Effector memory CD4-positive, alpha-beta T cell (primary cell): ENCODE data around the gene PRRT1B.

Source experiments
- DNase-seq, 3 donors: peaks; one replicate each; pipeline ENCODE4 v3.0.0-alpha.2; 2020
- H3K27ac ChIP-seq: 2 replicates; pipeline ENCODE4 v1.7.0; 2013; ENCODE audit warnings: mild to moderate bottlenecking, low read length, moderate library complexity; ENCODE audit not compliant: insufficient read depth, poor library complexity, severe bottlenecking
- H3K27me3 ChIP-seq: replicated peaks from 2 replicates; pipeline ENCODE4 v1.7.0; 2013; ENCODE audit warnings: mild to moderate bottlenecking, low read length; ENCODE audit not compliant: insufficient read depth, control insufficient read depth, poor library complexity, severe bottlenecking
- H3K36me3 ChIP-seq: 2 replicates; pipeline ENCODE4 v1.7.0; 2013; ENCODE audit warnings: mild to moderate bottlenecking, low read length, moderate library complexity; ENCODE audit not compliant: control insufficient read depth, insufficient read depth
- H3K4me1 ChIP-seq: 2 replicates; pipeline ENCODE4 v1.7.0; 2013; ENCODE audit warnings: low read length, mild to moderate bottlenecking; ENCODE audit not compliant: control insufficient read depth, insufficient read depth, poor library complexity, severe bottlenecking
- H3K4me3 ChIP-seq: 2 replicates; pipeline ENCODE4 v1.7.0; 2013; ENCODE audit warnings: low read length, low read depth, mild to moderate bottlenecking; ENCODE audit not compliant: insufficient read depth, poor library complexity, severe bottlenecking
- H3K9me3 ChIP-seq: 2 replicates; pipeline ENCODE4 v1.7.0; 2013; ENCODE audit warnings: mild to moderate bottlenecking, low read length, moderate library complexity; ENCODE audit not compliant: control insufficient read depth

Gene PRRT1B

GRCh38 chr9:131597246-131597645 lies 51.9 kb downstream of the PRRT1B start:
- peaks cover 62% of the 10 kb centered on the region for H3K36me3 ChIP-seq

DNA sequence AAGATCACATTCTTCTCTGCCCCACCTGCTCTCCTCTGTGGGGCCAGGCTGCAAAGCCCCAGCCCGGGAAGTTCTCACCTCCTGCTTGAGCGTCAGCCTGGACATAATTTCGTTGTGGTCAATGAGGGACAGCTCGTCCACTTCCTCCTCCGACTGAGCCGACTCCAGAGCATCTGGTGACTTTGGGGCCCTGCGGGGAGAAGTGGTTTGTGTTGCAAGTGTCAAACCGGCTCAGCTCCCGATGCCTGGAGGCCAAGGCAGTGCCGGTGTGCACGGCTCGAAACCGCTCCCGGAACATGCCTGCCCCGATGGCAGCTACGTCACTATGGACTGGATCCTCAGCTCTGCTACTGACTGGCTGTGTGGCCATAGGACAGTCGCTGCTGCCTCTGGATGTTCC lies 52.8 kb downstream of the PRRT1B start:
- peaks cover 70% of the 10 kb centered on the region for H3K36me3 ChIP-seq
- no peaks in the 10 kb centered on the region for H3K9me3 ChIP-seq
- DNase-seq = no peak
- no peaks in the 10 kb centered on the region for H3K27me3 ChIP-seq
- no peaks in the 10 kb centered on the region for H3K4me1 ChIP-seq
- no peak overlapping the region for H3K27ac ChIP-seq
- no peak overlapping the region for H3K4me3 ChIP-seq

More at GRCh38 chr9:131597246-131597645, 51.9 kb downstream of the PRRT1B start:
- H3K27me3 ChIP-seq = no peaks in the 10 kb centered on the region
- H3K4me3 ChIP-seq = no peak overlapping the region
- H3K9me3 ChIP-seq = no peaks in the 10 kb centered on the region
- DNase-seq = no peak
- H3K27ac ChIP-seq = no peak overlapping the region
- H3K4me1 ChIP-seq = no peaks in the 10 kb centered on the region

DNA sequence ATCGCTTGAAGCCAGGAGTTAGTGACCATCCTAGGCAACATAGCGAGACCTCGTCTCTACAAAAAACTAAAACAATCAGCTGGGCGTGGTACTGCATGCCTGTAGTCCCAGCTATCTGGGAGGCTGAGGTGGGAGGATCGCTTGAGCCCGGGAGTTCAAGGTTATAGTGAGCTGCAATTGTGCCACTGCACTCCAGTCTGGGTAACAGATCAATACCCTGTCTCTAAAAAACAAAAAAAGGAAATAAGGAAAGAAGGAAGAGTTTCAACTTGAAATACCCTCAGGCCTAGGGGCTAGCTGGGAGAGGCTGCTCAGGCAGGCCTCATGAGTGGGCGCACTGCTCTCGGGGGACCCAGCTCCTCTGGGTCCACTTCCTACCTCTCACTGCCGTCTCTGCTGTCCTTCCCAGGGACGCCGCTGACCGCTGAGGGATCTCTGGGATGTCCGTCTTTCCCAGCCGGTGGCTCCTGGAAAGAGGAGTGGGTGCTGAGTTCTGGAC lies 56.4 kb downstream of the PRRT1B start:
- H3K27me3 ChIP-seq = no peaks in the 10 kb centered on the region
- peaks cover 72% of the 10 kb centered on the region for H3K36me3 ChIP-seq
- no peak overlapping the region for H3K4me3 ChIP-seq
- no peaks in the 10 kb centered on the region for H3K4me1 ChIP-seq
- peak overlapping the region; percentile 6 for H3K27ac ChIP-seq
- no peaks in the 10 kb centered on the region for H3K9me3 ChIP-seq
- no peak for DNase-seq

GRCh38 chr9:131603199-131603598 lies 57.9 kb downstream of the PRRT1B start:
- Histone ChIP-seq H3K9me3 (no peaks in the 10 kb centered on the region), H3K4me1 (no peaks in the 10 kb centered on the region), H3K27me3 (no peaks in the 10 kb centered on the region), H3K36me3 (peaks cover 69% of the 10 kb centered on the region), H3K27ac (no peak overlapping the region), H3K4me3 (no peak overlapping the region)
- DNase-seq = no peak

DNA sequence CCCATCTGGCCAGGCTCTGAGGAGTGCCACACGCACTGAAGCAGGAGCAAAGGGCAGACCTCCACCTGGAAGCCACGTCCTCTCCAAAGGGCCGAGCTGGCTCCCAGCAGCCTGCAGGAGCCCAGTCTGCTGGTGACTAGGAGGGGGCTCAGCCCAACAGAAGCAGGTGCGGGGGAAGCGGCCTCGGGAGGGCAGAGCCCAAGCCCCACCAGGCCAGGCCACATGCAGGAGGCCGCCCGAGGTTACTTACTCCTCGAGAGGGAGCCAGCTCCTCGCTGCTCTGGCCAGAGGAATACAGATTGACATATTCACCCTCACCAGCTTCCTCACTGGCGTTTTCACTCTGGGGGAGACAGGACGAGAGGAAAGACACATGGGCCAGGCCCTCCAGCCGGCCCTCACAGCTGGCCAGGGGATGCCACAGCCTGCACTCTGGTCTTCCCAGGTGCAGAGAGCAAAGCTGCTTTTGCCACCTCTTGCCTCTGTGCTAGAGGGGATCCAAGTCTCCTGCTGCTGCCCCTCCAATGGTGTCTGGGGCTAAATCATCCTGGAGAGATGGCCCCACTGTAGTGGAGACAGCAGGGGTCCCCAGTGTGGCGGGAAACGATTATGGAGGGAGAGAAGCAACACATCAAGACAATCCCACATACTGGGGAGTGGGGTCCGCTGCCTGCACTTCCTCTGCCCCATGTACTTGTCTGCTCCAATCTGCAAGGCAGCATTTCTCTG lies 58.6 kb downstream of the PRRT1B start:
- H3K27ac ChIP-seq = peak overlapping the region; percentile 4
- no peak for DNase-seq
- H3K27me3 ChIP-seq = no peaks in the 10 kb centered on the region
- peaks cover 67% of the 10 kb centered on the region for H3K36me3 ChIP-seq
- no peak overlapping the region for H3K4me3 ChIP-seq
- no peaks in the 10 kb centered on the region for H3K4me1 ChIP-seq
- no peaks in the 10 kb centered on the region for H3K9me3 ChIP-seq

- Histone ChIP-seq H3K4me1 (no peaks in the 10 kb centered on the region), H3K27me3 (no peaks in the 10 kb centered on the region), H3K9me3 (no peaks in the 10 kb centered on the region), H3K4me3 (no peak overlapping the region), H3K36me3 (peaks cover 80% of the 10 kb centered on the region), H3K27ac (no peak overlapping the region)
- no peak for DNase-seq
These were observed 60.7 kb downstream of the PRRT1B start for GRCh38 chr9:131605770-131606590.

DNA sequence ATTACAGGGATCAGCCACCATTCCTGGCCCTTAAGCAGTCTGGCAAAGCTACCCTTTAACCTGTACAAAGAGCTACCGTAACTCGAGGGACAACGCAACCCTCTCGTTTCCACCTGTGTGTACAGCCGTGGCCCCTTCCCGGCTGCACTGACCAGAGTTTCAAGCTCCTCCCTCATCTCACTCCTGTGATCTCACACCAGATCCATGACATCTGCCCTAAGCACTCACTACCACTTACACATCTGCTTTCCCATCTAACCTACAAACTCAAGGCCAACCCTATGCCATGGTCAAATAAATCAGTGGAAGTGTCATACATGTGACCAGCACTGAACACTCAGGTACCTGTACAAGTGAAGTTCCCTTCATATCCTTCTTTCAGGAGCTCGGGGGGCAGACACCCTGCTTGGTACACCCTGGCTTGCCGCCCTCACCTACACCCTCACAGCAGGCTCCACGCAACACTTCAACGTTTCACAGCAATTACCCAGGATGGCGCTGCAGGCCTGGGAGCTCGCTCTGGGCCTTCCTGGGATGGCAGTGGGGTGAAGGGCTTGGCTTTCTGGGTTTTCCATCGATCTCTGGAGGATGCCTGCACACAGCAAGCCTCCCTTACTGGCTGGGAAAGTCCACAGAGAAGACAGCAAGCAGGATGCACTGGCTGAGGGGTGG lies 61.7 kb downstream of the PRRT1B start:
- H3K27me3 ChIP-seq = no peaks in the 10 kb centered on the region
- H3K27ac ChIP-seq = no peak overlapping the region
- H3K4me3 ChIP-seq = no peak overlapping the region
- H3K9me3 ChIP-seq = no peaks in the 10 kb centered on the region
- no peaks in the 10 kb centered on the region for H3K4me1 ChIP-seq
- no peak for DNase-seq
- peaks cover 71% of the 10 kb centered on the region for H3K36me3 ChIP-seq

- no peak overlapping the region for H3K27ac ChIP-seq
These were observed 62.3 kb downstream of the PRRT1B start for GRCh38 chr9:131607591-131607990.

DNA sequence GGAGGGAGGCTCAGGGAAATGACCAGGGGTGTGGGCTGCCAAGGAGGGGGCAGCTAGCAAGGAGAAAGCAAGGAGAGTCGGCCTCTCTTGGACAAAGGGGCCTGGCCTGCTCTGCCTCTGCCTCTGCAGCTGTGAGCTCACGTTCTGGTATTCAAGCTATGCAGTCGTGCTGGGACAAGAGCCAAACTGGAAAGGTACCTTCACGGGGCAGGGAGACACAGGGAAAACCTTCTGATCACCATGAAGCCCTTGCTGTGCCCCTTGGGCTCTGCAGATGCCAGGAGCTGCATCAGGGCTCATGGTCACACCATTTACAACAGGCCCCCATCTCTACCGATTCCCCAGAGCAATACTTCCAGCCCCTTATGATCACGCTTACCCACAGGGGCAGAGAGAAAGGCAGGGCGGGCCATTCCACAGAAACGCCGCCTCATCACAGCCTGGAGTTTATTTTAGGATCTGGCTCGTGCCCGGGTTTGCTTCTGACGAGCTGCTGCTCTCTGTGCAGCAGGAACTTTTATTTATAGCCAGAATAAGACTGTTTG lies 63.2 kb downstream of the PRRT1B start:
- H3K27ac ChIP-seq = no peak overlapping the region
- no peak for DNase-seq
- H3K36me3 ChIP-seq = peaks cover 57% of the 10 kb centered on the region

More at GRCh38 chr9:131607591-131607990, 62.3 kb downstream of the PRRT1B start:
- Histone ChIP-seq H3K4me3 (no peak overlapping the region), H3K9me3 (no peaks in the 10 kb centered on the region), H3K4me1 (no peaks in the 10 kb centered on the region), H3K27me3 (no peaks in the 10 kb centered on the region), H3K36me3 (peaks cover 65% of the 10 kb centered on the region)
- DNase-seq = no peak

More for the DNA sequence above, 63.2 kb downstream of the PRRT1B start:
- no peak overlapping the region for H3K4me3 ChIP-seq
- H3K4me1 ChIP-seq = no peaks in the 10 kb centered on the region
- H3K9me3 ChIP-seq = no peaks in the 10 kb centered on the region
- H3K27me3 ChIP-seq = no peaks in the 10 kb centered on the region
